Hepatocyte (in vitro differentiated cells): Measurements from ENCODE around the gene PREPL. TPM values are rescaled to one million over a fixed set of nuclear protein-coding genes. Genes with fewer than 3 reads are reported as not detected.

Experiments used
- DNase-seq: peaks from one replicate; pipeline ENCODE4 v3.0.0-alpha.2; 2016; ENCODE audit warnings: low spot score
- H2AFZ ChIP-seq: fragments of 200-600 bp; sonication (generic); 2 replicates; pipeline ENCODE4 v1.6.0; 2016; ENCODE audit warnings: antibody characterized with exemption, mild to moderate bottlenecking
- H3K27ac ChIP-seq: fragments of 200-600 bp; sonication (generic); 2 replicates; pipeline ENCODE4 v1.5.1; 2016; ENCODE audit warnings: mild to moderate bottlenecking
- H3K27me3 ChIP-seq: fragments of 200-600 bp; sonication (generic); 2 replicates; pipeline ENCODE4 v1.6.1; 2016
- H3K36me3 ChIP-seq: fragments of 200-600 bp; sonication (generic); replicated peaks from 2 replicates; pipeline ENCODE4 v1.5.1; 2016; ENCODE audit warnings: low read depth; ENCODE audit not compliant: insufficient read depth
- H3K4me1 ChIP-seq: fragments of 200-600 bp; sonication (generic); 2 replicates; pipeline ENCODE4 v1.5.1; 2016; ENCODE audit warnings: mild to moderate bottlenecking, moderate library complexity; ENCODE audit not compliant: insufficient read depth
- H3K4me2 ChIP-seq: fragments of 200-600 bp; sonication (generic); 2 replicates; pipeline ENCODE4 v1.6.0; 2016
- H3K4me3 ChIP-seq: fragments of 200-600 bp; sonication (generic); 2 replicates; pipeline ENCODE4 v1.5.1; 2016; ENCODE audit warnings: mild to moderate bottlenecking
- H3K79me2 ChIP-seq: fragments of 200-600 bp; sonication (generic); 2 replicates; pipeline ENCODE4 v1.6.0; 2017; ENCODE audit warnings: mild to moderate bottlenecking
- H3K9me2 ChIP-seq: fragments of 200-600 bp; sonication (generic); replicated peaks from 2 replicates; pipeline ENCODE4 v1.6.0; 2017; ENCODE audit warnings: mild to moderate bottlenecking; ENCODE audit not compliant: insufficient read depth
- H3K9me3 ChIP-seq: fragments of 200-600 bp; sonication (generic); 2 replicates; pipeline ENCODE4 v1.5.1; 2016; ENCODE audit warnings: low read depth, mild to moderate bottlenecking
- H4K20me1 ChIP-seq: fragments of 200-600 bp; sonication (generic); 2 replicates; pipeline ENCODE4 v1.6.0; 2016; ENCODE audit warnings: mild to moderate bottlenecking; ENCODE audit not compliant: insufficient read depth, poor library complexity, severe bottlenecking
- CTCF ChIP-seq: fragments of 200-600 bp; sonication (generic); IDR thresholded peaks from 2 replicates; pipeline ENCODE4 v1.5.1; 2016; ENCODE audit warnings: antibody characterized with exemption, mild to moderate bottlenecking; ENCODE audit not compliant: poor library complexity
- EZH2 ChIP-seq: fragments of 200-600 bp; sonication (generic); IDR thresholded peaks from 2 replicates; pipeline ENCODE4 v1.6.1; 2016; ENCODE audit warnings: antibody characterized with exemption, mild to moderate bottlenecking, borderline replicate concordance
- EZH2phosphoT487 ChIP-seq: fragments of 200-600 bp; sonication (generic); IDR thresholded peaks from one replicate; pipeline ENCODE4 v1.6.1; 2018; ENCODE audit warnings: antibody characterized with exemption, mild to moderate bottlenecking, low read depth, moderate library complexity; ENCODE audit not compliant: unreplicated experiment, severe bottlenecking
- WGBS: methylation state at CpG from one replicate; pipeline ENCODE4 v1.1.6; 2016; ENCODE audit warnings: low lambda C conversion rate; ENCODE audit errors: missing lambda C conversion rate; 5-methylcytosine and 5-hydroxymethylcytosine counted together
- polyA plus RNA-seq: library from polyadenylated mRNA; unstranded; fragments of >200 nt; fragmentation: Nextera tagmentation; extraction: Ambion mirVana; gene quantifications from 2 replicates; pipeline ENCODE4 v1.2.1, GENCODE V29; 2016
- total RNA-seq: library from RNA; depleted of rRNA; stranded (reverse); fragments of >200 nt; gene quantifications from 2 replicates; pipeline ENCODE4 v1.2.3, GENCODE V29; 2014

Gene PREPL
- total and polyA plus RNA-seq, 2 experiments from 2014 or later: 21.7 to 44.3 TPM

- WGBS: 65% methylated on average over 3 of the region's 3 CpGs
- H3K4me1 ChIP-seq: no peaks in the 10 kb centered on the region
- no peak overlapping the region for H3K4me3 ChIP-seq
- H3K4me2 ChIP-seq: no peak overlapping the region
- DNase-seq: no peak
- no peaks in the 10 kb centered on the region for H3K9me2 ChIP-seq
- no peaks in the 10 kb centered on the region for H3K79me2 ChIP-seq
- no peaks in the 10 kb centered on the region for H3K36me3 ChIP-seq
- H4K20me1 ChIP-seq: no peaks in the 10 kb centered on the region
- H3K27me3 ChIP-seq: no peaks in the 10 kb centered on the region
- H2AFZ ChIP-seq: no peak overlapping the region
- H3K9me3 ChIP-seq: no peaks in the 10 kb centered on the region
- TF ChIP-seq CTCF (no peak), EZH2phosphoT487 (no peak)
- no peak overlapping the region for H3K27ac ChIP-seq
Measured at GRCh38 chr2:44273076-44273475, 88.2 kb downstream of the PREPL start.

DNA sequence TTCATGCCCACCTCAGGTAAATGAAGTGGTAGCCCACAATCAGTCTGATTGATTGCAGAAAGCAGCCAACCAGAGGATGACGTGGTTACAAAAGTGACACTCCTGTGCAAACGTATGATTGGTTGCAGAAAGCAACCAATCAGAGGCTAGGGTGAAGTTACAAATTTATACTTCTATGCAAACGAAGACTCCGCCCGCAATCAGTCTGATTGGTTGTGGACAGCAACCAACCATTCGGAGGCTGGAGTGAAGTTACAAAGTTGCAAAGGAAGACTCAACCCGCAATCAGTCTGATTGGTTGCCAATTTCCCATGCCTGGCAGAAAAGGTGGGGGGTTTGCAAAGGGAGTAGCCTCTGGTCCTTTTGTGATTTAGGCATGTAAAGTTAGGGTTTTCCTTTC lies 90.0 kb downstream of the PREPL start:
- no peak overlapping the region for H2AFZ ChIP-seq
- H3K9me2 ChIP-seq: no peaks in the 10 kb centered on the region
- no peaks in the 10 kb centered on the region for H4K20me1 ChIP-seq
- H3K4me3 ChIP-seq: no peak overlapping the region
- H3K79me2 ChIP-seq: no peaks in the 10 kb centered on the region
- 97% methylated on average over 7 of the region's 7 CpGs for WGBS
- no peaks in the 10 kb centered on the region for H3K4me1 ChIP-seq
- H3K9me3 ChIP-seq: no peaks in the 10 kb centered on the region
- no peak overlapping the region for H3K4me2 ChIP-seq
- H3K36me3 ChIP-seq: no peaks in the 10 kb centered on the region
- no peak overlapping the region for H3K27ac ChIP-seq
- no peak for DNase-seq
- H3K27me3 ChIP-seq: no peaks in the 10 kb centered on the region
- TF ChIP-seq CTCF (no peak), EZH2phosphoT487 (no peak), EZH2 (no peak)

- no peaks in the 10 kb centered on the region for H3K9me2 ChIP-seq
- H3K27me3 ChIP-seq: no peaks in the 10 kb centered on the region
- no peak for TF ChIP-seq EZH2
- no peak for TF ChIP-seq CTCF
- TF ChIP-seq EZH2phosphoT487: no peak
- no peak overlapping the region for H3K4me2 ChIP-seq
- no peaks in the 10 kb centered on the region for H3K79me2 ChIP-seq
- no peaks in the 10 kb centered on the region for H3K9me3 ChIP-seq
- 82% methylated on average over 1 of the region's 1 CpG for WGBS
- H4K20me1 ChIP-seq: no peaks in the 10 kb centered on the region
- no peaks in the 10 kb centered on the region for H3K4me1 ChIP-seq
- H3K4me3 ChIP-seq: no peak overlapping the region
- H3K27ac ChIP-seq: no peak overlapping the region
- no peak overlapping the region for H2AFZ ChIP-seq
- no peak for DNase-seq
- no peaks in the 10 kb centered on the region for H3K36me3 ChIP-seq
Measured at GRCh38 chr2:44269831-44270230, 91.5 kb downstream of the PREPL start.
